D341Med (cell line): ENCODE data around the gene PELO.
"Not testable (repeated sequence)": the region's sequence is repeated elsewhere in the genome, so short reads cannot be mapped to it uniquely, and the experiment has no call there.

ENCODE experiments used
- DNase-seq: peaks from one replicate; pipeline ENCODE4 v3.0.0; 2012; ENCODE audit warnings: low spot score

PELO gene

GRCh38 chr5:52800394-52801213 is 12.9 kb downstream of the PELO start:
- DNase-seq = peak; percentile 43

- DNase-seq = no peak
Observed at GRCh38 chr5:52801329-52801728, 13.6 kb downstream of the PELO start.

DNA sequence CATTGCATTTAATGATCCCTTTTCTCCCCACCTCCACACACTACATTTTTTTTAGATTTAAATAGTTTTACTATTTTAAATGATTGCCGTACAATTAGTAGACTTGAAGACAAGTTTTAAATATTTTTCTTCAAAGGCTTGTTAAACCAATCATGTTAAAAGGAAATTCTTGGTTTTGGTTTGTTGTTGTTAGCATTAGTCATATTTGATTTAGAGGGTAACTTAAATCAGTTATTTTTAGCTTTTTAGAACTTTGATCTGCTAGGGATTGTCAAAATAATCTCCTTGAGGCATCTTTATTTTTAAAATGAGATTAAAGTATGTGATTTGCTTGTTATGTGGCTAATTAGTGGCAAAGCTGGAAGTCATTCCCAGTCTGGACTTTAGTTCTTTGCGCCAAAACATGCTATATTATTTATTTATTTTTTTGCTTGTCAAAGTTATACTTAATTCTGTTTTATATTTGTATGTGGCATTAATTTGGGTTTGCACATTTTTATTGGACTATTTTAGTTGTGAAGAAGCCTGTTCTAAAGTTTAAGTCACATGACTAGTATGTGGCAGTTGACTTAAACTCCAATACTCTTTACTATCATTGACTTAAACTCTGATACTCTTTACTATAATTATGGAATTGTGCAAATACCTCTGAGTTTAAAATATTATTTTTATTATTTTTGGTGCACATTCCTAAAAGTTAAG is 14.7 kb downstream of the PELO start:
- DNase-seq = no peak

- no peak for DNase-seq
Observed at GRCh38 chr5:52802974-52803336, 15.2 kb downstream of the PELO start.

GRCh38 chr5:52804387-52804791 is 16.7 kb downstream of the PELO start:
- no peak for DNase-seq

GRCh38 chr5:52804981-52805380 is 17.3 kb downstream of the PELO start:
- DNase-seq = no peak

DNA sequence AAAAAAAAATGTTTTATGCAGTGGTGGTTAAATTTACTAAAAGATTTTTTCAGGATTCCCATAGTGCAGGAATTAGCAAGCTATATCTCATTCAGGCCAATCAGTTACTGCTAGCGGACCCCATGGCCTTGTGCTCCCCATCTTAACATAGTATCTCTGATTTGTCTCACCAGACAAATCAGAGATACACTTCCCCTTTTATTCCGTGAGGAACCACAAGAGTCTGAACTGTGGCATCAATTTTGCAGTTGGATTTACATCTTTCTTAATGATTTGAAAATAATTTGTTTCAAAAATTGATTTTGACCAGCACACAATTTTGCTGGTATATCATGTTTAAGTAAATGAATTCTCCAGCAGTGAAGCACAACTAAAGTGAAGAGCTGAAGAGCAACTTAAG is 17.9 kb downstream of the PELO start:
- DNase-seq = no peak

DNA sequence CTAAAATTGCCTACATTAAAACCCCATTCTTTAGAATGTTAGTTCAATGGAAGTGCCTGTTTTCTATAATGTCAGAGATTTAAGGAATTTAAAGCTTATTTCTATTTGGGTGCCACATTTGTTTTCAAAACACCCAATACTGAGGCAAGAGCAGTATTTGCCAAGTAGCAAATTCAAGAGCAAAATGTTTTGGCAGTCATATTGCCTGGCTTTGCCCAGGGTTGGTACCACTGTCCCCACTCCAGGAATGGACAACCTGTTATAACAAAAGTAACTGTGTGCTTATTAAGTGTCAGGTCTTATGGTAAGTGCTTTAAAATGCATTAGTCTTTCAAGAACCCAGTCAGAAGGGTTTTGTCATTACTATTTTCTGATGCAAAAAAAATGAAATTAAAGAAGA is 19.3 kb downstream of the PELO start:
- no peak for DNase-seq

DNA sequence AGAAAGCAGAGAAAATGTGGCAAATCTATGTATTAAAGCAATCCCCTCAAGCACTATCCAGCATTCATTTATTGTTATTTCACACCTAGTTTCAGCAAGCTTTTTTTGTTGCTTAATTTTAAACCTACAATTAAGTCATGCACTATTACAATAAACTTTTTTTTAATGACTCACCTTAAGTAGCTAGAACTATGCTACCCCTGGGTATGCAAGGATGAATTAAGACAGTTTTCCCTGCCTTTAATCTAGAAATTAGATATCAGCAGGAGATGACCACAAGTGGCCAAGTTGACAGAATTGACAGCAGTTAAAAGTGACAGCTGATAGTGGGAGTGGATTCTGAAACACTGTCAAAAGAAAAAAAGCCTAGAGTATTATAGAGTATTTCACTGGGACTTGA is 20.0 kb downstream of the PELO start:
- no peak for DNase-seq

GRCh38 chr5:52808316-52808901 is 20.7 kb downstream of the PELO start:
- no peak for DNase-seq

DNA sequence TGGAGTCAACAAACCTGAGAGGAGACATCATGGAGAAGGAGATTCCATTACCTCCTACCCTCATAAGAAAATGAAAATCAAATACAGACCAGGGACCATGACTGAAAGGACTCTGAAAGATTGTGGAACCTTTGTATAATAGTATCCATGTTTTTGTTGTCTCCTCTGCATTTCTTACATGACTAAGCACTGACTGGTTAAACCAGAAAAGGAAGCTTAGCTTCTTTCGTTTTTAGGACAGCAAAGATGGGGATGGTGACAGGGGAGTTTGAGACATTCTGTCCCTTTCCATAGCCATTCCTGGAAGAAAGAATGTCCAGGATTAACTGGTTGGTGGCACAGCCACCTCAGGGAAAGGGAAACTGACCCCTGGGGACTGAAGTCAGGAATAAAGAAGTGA is 22.2 kb downstream of the PELO start:
- DNase-seq = no peak

DNA sequence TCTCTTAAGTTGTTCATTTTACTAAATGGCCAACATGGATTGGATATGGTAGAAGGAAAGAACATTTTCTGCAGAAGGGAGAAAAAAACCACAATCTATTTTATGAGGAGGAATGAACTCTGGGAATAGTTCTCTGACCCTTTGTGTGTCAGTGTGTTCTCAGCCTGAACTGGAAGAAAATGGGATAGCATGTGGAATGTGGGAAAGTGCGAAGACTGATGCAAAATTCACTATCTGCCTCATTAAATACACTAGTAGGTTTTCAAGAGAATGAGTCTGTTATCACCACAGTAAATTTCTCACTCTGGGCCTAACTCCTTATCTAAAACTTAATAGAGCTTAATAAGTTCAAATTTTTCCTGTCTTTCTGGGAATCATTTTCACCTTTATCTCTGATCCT is 22.7 kb downstream of the PELO start:
- no peak for DNase-seq

- no peak for DNase-seq
Observed at GRCh38 chr5:52811067-52811749, 23.5 kb downstream of the PELO start.

DNA sequence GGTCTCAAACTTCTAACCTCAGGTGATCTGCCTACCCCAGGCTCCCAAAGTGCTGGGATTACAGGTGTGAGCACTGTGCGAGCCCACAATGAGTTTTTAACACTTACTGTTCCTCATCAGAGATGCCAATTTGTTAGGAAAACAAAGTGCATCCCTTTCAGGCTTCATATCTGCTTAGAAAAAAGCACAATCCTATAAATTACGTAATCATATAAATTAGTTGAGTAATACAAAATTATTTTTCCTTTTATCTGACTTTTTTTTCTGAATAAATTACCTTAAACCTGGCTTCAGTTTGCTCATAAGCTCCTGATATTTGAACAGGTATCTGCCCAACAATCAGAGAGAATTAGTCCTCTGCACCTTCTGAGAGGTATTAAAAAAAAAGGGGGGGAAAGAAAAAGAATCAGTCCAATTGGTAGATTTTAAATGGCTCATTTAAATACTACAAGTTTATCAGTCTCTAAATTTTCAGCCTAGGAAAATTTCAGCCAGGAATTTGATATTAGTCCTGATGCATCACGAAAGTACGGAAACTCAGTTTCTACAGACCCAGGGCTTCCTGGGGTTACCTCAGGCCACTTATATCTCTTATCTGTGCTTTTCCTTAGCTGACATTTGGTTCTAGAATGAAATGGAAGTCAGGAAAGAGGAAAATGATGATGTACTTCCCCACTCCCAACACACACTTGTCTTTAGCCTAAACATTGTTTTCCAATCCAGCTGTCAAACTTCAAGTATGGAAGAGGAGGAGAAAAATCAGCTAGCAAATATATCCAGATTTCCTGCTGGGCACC is 26.8 kb downstream of the PELO start:
- DNase-seq = no peak

DNA sequence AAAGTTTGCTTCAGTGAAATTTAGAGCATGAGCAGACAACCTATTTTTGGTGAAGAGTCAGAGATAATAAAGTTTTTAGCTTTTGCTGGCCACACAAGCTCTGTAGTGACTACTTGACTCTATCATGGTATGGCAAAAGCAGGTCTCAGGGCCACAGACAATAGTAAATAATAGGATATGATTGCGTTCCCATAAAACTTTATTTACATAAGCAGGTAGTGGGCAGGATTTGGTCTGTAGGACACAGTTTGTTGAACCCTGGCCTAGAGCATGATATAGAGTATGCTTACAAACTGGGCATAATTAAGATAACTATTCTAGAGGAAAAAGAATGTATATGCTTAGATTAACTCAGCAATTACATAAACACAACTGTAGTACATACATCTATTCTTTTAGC is 30.1 kb downstream of the PELO start:
- no peak for DNase-seq

DNA sequence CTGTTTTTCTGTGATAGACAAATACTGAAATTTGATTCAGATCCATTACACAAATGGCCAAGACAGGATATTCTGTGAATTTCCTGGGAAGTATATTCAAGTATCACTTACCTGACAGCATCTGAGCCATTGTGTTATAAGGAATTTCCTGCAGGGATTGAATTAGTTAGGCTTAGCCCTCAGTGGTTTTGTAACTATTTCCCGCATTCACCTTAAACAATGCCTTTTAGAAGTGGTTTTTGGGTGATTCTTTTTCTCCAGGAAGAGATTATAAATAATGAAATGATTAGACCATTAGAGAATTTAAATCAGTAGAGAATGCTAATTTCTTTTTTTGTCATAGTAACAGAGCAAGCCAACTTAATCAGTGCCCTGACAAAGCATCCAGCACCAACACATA is 30.6 kb downstream of the PELO start:
- DNase-seq = no peak

DNA sequence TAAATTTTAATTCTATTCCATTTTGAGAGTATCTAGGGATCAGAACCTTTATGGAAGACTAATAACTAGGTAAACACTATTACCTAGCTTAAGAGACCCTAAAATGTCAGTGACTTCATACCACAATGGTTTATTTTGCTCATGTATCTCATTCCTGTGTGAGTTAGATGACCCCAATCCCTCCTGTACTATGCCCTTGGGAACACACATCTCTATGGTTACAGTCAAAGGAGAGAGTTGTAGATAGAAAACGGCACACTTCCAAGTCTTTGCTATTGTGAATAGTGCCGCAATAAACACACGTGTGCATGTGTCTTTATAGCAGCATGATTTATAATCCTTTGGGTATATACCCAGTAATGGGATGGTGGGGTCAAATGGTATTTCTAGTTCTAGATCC is 31.1 kb downstream of the PELO start:
- not testable (repeated sequence) for DNase-seq

DNA sequence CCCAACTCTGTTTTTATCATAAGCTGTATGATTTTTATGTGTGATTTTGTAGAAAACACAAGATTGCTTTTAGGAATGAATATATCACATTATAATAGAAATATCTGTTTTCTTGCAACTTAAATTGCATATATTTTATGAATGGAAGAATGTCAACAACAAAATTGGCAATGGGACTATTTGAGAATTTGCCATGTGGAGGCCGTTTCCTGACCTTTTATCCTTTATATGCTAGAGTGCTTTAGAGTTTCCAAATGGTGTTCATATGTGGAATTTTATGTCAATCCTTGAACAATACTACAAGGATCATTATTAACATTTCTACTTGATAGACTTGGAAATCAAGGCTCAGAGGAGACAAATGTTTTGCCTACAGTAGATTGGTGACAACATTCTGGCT is 34.2 kb downstream of the PELO start:
- DNase-seq = no peak

- DNase-seq = no peak
Observed at GRCh38 chr5:52822437-52822836, 34.7 kb downstream of the PELO start.

DNA sequence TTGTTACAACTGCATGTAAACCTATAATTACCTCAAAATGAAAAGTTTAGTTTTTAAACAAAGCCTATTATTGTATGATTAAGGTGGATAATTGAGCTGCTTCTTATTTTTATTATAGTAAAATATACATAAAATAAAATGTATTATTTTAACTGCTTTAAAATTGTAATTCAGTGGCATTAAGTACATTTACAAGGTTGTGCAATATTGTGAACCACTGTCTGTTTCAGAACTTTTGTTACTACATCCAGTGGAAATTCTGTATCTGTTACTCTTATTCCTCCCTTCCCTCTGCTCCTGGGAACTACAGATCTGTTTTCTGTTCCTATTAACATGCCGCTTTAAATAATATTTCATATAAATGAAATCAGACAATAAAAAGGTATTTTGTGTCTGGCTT is 37.1 kb downstream of the PELO start:
- no peak for DNase-seq

- DNase-seq = no peak
Observed at GRCh38 chr5:52825826-52826225, 38.1 kb downstream of the PELO start.

DNA sequence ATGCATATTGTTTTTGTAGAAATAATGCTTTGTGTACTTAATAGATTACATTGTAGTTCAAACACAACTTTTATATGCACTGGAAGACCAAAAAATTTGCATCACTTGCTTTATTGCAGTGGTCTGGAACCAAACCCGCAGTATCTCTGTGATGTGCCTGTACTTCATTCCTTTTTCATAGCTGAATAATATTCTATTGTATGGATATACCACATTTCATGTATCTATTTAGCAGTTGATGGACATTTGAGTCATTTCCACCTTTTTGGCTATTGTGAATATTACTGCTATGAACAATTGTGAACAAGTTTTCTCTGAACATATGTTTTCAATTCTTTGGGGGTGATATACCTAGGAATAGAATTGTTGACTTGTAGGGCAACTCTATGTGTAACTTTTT is 40.1 kb downstream of the PELO start:
- no peak for DNase-seq
